A549 (cell line): ENCODE data around the gene TOM1L1. TPM values are rescaled to one million over a fixed set of nuclear protein-coding genes. Genes with fewer than 3 reads are reported as not detected.
"Not testable (repeated sequence)": the region's sequence is repeated elsewhere in the genome, so short reads cannot be mapped to it uniquely, and the experiment has no call there.

Experiments
- ATAC-seq, 2 experiments: fragments of 200-7000 bp in 1 of 2; fragments of >200 bp in 1 of 2; cut with Nextera tagmentation in 1 of 2; cut with Tn5 transposase in 1 of 2; 3 replicates each; pipeline versions ENCODE4 v1.8.0 to v1.9.1; 2018 to 2020; ENCODE audit warnings: mild to moderate bottlenecking in 1 of 2, moderate library complexity in 1 of 2
- CTCF ChIA-PET: fragments of 300-600 bp; sonication (Branson Sonifier 250); formaldehyde crosslinking; extraction: SDS; loops from one replicate; lab custom pipeline; 2021; ENCODE audit warnings: antibody characterized with exemption, inconsistent platforms; lab: Yijun Ruan, JAX
- POLR2A ChIA-PET: fragments of 350-600 bp; formaldehyde crosslinking; extraction: SDS; loops from one replicate; lab custom pipeline; 2021; ENCODE audit warnings: antibody characterized with exemption, inconsistent platforms; lab: Yijun Ruan, JAX
- DNase-seq, 2 experiments: peaks; one replicate each; pipeline versions ENCODE4 v3.0.0 to v3.0.0-alpha.2; 2011 to 2016; ENCODE audit warnings: low read depth in 1 of 2, low spot score in 1 of 2
- FAIRE-seq: peaks from 2 replicates; lab custom pipeline; 2011; peaks lifted over from hg19 to GRCh38; lab: Jason Lieb, UNC
- H3K27ac ChIP-seq, 2 experiments: fragments of >200 bp; sonication (Bioruptor Twin); formaldehyde crosslinking; 3 replicates each; pipeline ENCODE4 v1.5.1; 2016 to 2017
- H3K4me1 ChIP-seq: fragments of >200 bp; sonication (Bioruptor Twin); formaldehyde crosslinking; 3 replicates; pipeline ENCODE4 v1.6.1; 2016
- H3K4me2 ChIP-seq: fragments of >200 bp; sonication (Bioruptor Twin); formaldehyde crosslinking; 3 replicates; pipeline ENCODE4 v1.6.1; 2016
- H3K4me3 ChIP-seq: fragments of >200 bp; sonication (Bioruptor Twin); formaldehyde crosslinking; 3 replicates; pipeline ENCODE4 v1.5.1; 2016
- H3K9me3 ChIP-seq: fragments of >200 bp; sonication (Bioruptor Twin); formaldehyde crosslinking; 3 replicates; pipeline ENCODE4 v1.6.1; 2016
- EHF ChIP-seq: fragments of 250-450 bp; sonication (Bioruptor Pico); IDR thresholded peaks from 2 replicates; pipeline ENCODE4 v1.5.0; 2020; ENCODE audit warnings: mild to moderate bottlenecking
- EP300 ChIP-seq, 2 experiments: fragments of >200 bp; sonication (Bioruptor Twin); formaldehyde crosslinking; IDR thresholded peaks; 2 replicates in 1 of 2; 3 replicates in 1 of 2; pipeline ENCODE4 v1.6.1; 2016 to 2017
- FOSB ChIP-seq: fragments of 250-450 bp; sonication (Bioruptor Pico); IDR thresholded peaks from 2 replicates; pipeline ENCODE4 v1.5.0; 2020; ENCODE audit warnings: mild to moderate bottlenecking, moderate library complexity
- FOSL2 ChIP-seq, 2 experiments: fragments of 450-650 bp in 1 of 2; fragments of >200 bp in 1 of 2; sonication (Bioruptor Twin) in 1 of 2; formaldehyde crosslinking; IDR thresholded peaks; 2 replicates each; pipeline versions ENCODE4 v1.5.0 to v1.6.1; 2016 to 2020; ENCODE audit warnings: mild to moderate bottlenecking in 1 of 2, moderate library complexity in 1 of 2
- HDAC2 ChIP-seq: fragments of 200-600 bp; sonication (generic); IDR thresholded peaks from 2 replicates; pipeline ENCODE4 v1.6.1; 2016
- NFE2L2 ChIP-seq: fragments of 150-350 bp; conservative IDR thresholded peaks from 2 replicates; pipeline ENCODE4 v1.6.1; 2014; ENCODE audit warnings: low read length
- NPAS2 ChIP-seq: fragments of 250-450 bp; sonication (Bioruptor Pico); IDR thresholded peaks from 2 replicates; pipeline ENCODE4 v1.8.0; 2022; ENCODE audit warnings: mild to moderate bottlenecking, moderate library complexity, borderline replicate concordance
- RFX5 ChIP-seq: fragments of 450-650 bp; IDR thresholded peaks from 2 replicates; pipeline ENCODE4 v1.7.1; 2014; ENCODE audit warnings: antibody characterized with exemption, mild to moderate bottlenecking, moderate library complexity
- WGBS: methylation state at CpG from one replicate; pipeline ENCODE4 v1.1.6; 2017; ENCODE audit errors: missing lambda C conversion rate; 5-methylcytosine and 5-hydroxymethylcytosine counted together
- polyA plus RNA-seq, 4 experiments: library from polyadenylated mRNA; depleted of rRNA in 3 of 4; stranded (reverse); fragments of >200 nt; fragmentation: RNase III in 1 of 4; extraction: RNeasy Plus Mini Kit Qiagen cat#74134 plus additional on column Dnase treatment in 1 of 4; gene quantifications; 2 replicates in 3 of 4; 3 replicates in 1 of 4; pipeline ENCODE4 v1.2.3, GENCODE V29; 2011 to 2017
- TF ChIP-seq, protein P1 (sequence below): fragments of 450-650 bp; IDR thresholded peaks from 2 replicates; pipeline ENCODE4 v1.6.1; 2014; ENCODE audit warnings: antibody characterized with exemption
- TF ChIP-seq, protein P2 (sequence below): IDR thresholded peaks from 2 replicates; pipeline ENCODE4 v1.6.1; 2012

The TOM1L1 gene
- polyA plus RNA-seq, 2 of the 4 experiments (the other 2 are of a cell fraction) = 53.4 to 117 TPM

DNA sequence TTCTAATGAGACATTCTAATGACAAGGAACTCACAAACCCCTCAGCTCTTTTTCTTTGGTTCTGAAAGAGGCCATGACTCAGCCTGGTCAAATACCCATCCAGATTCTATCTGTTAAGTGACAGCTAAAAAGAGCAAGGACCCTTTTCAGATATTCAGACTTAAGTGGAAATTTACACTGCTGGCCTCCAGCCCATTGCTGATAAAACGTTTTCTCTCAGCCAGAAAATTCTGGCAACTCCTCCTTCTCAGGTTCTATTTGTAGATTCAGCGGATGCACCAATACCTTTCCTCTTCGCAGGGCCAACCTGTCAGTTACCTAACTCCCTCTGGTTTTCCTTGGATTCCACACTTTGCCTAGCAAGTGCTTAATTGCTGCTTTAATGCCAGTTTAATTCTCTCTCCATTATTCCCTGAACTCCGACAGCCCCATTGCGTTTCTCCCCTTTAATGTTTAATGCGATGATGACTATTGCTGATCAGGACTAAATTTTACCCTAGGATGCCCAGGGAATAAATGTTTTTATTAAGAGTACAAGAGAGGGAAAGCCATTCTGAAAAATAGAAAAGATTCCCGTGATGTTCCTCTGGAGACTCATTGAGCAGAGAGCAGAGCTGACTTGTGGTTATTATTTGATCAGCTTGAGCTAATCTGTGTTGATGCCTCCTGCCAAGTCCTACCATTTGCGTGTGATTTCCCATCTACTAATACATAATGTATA lies 35.9 kb upstream of the TOM1L1 start (continued):
- no peak for TF ChIP-seq NPAS2 (CRISPR knock-in tag)
- no peak for TF ChIP-seq HDAC2
- TF ChIP-seq FOSB (CRISPR knock-in tag) = no peak
- TF ChIP-seq, protein P1, sequence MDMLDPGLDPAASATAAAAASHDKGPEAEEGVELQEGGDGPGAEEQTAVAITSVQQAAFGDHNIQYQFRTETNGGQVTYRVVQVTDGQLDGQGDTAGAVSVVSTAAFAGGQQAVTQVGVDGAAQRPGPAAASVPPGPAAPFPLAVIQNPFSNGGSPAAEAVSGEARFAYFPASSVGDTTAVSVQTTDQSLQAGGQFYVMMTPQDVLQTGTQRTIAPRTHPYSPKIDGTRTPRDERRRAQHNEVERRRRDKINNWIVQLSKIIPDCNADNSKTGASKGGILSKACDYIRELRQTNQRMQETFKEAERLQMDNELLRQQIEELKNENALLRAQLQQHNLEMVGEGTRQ = no peak
- no peak for TF ChIP-seq NFE2L2

DNA sequence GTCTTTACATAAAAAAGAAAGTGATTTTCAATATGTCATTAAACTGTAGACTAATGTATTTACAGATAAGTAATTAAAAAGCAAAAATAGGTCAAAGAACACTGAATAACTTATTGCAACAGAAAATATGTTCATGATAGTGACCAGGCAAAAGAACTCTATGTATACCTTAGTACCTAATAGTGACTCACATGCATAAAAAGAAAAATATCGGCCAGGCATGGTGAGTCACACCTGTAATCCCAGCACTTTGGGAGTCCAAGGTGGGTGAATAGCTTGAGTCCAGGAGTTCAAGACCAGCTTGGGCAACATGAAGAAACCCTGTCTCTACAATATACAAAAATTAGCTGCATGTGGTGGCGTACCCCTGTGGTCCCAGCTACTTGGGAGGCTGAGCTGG lies 33.0 kb upstream of the TOM1L1 start:
- Histone ChIP-seq H3K4me1 (no peaks in the 10 kb centered on the region), H3K9me3 (no peaks in the 10 kb centered on the region), H3K4me3 (no peak overlapping the region), H3K27ac (no peak overlapping the region)
- FAIRE-seq = peak; percentile 43
- 4% methylated on average over 2 of the region's 2 CpGs for WGBS
- CTCF ChIA-PET = no interaction called here
- DNase-seq = no peak
- no peak for ATAC-seq
- no peak for TF ChIP-seq EHF
- TF ChIP-seq FOSL2 (IDR thresholded peaks at IDR 0.05) = no peak
- TF ChIP-seq FOSL2 (CRISPR knock-in tag; IDR thresholded peaks at IDR 0.05) = peak; percentile 18; the same call in 1 of the 2 replicates
- TF ChIP-seq, all 56 proteins: peak for 1
- POLR2A ChIA-PET = no interaction called here
- no peak overlapping the region for H3K4me2 ChIP-seq

DNA sequence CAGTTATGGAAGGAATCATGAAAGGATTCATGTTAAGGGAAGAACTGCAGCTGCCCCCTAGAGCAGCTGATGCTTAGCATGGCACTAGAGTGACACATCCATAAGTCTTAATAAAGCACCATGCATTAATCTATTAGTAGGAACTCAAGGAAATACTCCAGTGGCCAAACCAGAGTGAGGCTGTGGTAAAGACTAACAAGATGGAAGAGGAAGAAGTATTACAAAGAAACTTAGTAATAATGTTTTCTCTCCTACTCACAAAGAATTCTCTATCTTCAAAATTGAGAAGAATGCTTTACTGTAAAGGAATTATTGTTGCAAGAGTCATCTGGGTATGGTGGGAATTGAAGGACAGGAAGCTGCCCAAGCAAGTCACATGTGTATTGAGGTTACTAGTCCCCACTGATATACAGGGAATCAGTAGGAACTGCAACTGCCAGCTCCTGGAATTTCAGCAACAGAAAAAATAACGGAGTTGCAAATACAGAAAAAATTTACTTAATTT lies 29.9 kb upstream of the TOM1L1 start:
- Histone ChIP-seq H3K4me3 (no peak overlapping the region), H3K4me2 (no peak overlapping the region), H3K4me1 (no peaks in the 10 kb centered on the region), H3K27ac (no peak overlapping the region), H3K9me3 (no peaks in the 10 kb centered on the region)
- TF ChIP-seq RFX5 = no peak
- TF ChIP-seq, protein P2, sequence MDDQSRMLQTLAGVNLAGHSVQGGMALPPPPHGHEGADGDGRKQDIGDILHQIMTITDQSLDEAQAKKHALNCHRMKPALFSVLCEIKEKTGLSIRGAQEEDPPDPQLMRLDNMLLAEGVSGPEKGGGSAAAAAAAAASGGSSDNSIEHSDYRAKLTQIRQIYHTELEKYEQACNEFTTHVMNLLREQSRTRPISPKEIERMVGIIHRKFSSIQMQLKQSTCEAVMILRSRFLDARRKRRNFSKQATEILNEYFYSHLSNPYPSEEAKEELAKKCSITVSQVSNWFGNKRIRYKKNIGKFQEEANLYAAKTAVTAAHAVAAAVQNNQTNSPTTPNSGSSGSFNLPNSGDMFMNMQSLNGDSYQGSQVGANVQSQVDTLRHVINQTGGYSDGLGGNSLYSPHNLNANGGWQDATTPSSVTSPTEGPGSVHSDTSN = no peak
- ATAC-seq = no peak
- ChIA-PET POLR2A (no interaction called here), CTCF (no interaction called here)
- FAIRE-seq = no peak
- DNase-seq = no peak
- 17% methylated on average over 1 of the region's 1 CpG for WGBS

- DNase-seq, H3K27ac ChIP-seq, H3K4me1 ChIP-seq, CTCF ChIA-PET, H3K9me3 ChIP-seq, POLR2A ChIA-PET, H3K4me2 ChIP-seq, ATAC-seq, FAIRE-seq, H3K4me3 ChIP-seq: not testable (repeated sequence)
- 0% methylated on average over 2 of the region's 2 CpGs for WGBS
Measured at GRCh38 chr17:54875906-54876305, 24.7 kb upstream of the TOM1L1 start.

DNA sequence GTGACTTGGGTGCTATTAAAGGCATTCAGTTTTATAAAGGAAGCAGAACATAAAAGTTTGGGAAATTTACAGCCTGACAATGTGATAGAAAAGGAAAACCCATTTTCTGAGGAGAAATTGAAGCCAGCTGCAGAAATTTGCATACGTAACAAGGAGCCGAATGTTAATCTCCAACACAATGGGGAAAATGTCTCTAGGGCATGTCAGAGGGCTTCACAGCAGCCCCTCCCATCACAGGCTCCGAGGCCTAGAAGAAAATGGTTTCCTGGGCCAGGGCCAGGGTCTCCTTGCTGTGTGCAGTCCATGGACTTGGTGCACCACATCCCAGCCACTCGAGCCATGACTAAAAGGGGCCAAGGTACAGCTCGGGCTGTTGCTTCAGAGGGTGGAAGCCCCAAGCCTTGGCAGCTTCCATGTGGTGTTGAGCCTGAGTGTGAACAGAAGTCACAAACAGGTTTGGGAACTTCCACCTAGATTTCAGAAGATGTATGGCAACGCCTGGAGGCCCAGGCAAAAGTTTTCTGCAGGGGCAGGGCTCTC lies 23.9 kb upstream of the TOM1L1 start:
- ChIA-PET CTCF (interaction anchor here (1.3 kb wide), 1 partner anchor 15 kb away, joined by 3 read pairs; no protein-coding TSS in a partner anchor), POLR2A (no interaction called here)
- Histone ChIP-seq H3K4me3 (no peak overlapping the region), H3K9me3 (no peaks in the 10 kb centered on the region), H3K4me2 (no peak overlapping the region), H3K27ac (no peak overlapping the region), H3K4me1 (no peaks in the 10 kb centered on the region)
- 23% methylated on average over 6 of the region's 6 CpGs for WGBS
- ATAC-seq (no peak), FAIRE-seq (no peak), DNase-seq (no peak)
- no peak for TF ChIP-seq EP300 (IDR thresholded peaks at IDR 0.05)
